Mesenchymal stem cell (in vitro differentiated cells and primary cell): ENCODE measurements around the gene CAMK2D.

Experiments used
- DNase-seq: peaks from one replicate; pipeline ENCODE4 v3.0.0-alpha.2; 2013
- H2AFZ ChIP-seq: one replicate; pipeline ENCODE4 v1.6.1; 2013; ENCODE audit warnings: low read depth, mild to moderate bottlenecking, control low read depth, inconsistent platforms, low read length, moderate library complexity
- H2AK5ac ChIP-seq: 2 replicates; pipeline ENCODE4 v1.6.1; 2013; ENCODE audit warnings: low read length, moderate library complexity, mild to moderate bottlenecking, inconsistent platforms; ENCODE audit not compliant: severe bottlenecking
- H2BK120ac ChIP-seq: one replicate; pipeline ENCODE4 v1.6.1; 2013; ENCODE audit warnings: low read depth, mild to moderate bottlenecking, inconsistent platforms, low read length, moderate library complexity
- H2BK12ac ChIP-seq, 2 experiments: one replicate each; pipeline ENCODE4 v1.6.1; 2013; ENCODE audit warnings: inconsistent platforms in 2 of 2, low read length in 2 of 2, mild to moderate bottlenecking in 2 of 2, moderate library complexity in 2 of 2, control low read depth in 1 of 2
- H2BK15ac ChIP-seq: one replicate; pipeline ENCODE4 v1.6.1; 2013; ENCODE audit warnings: mild to moderate bottlenecking, low read depth, inconsistent platforms; ENCODE audit not compliant: poor library complexity, severe bottlenecking
- H2BK5ac ChIP-seq: 2 replicates; pipeline ENCODE4 v1.6.1; 2013; ENCODE audit warnings: low read depth, mild to moderate bottlenecking, low read length, control low read depth, inconsistent platforms; ENCODE audit not compliant: poor library complexity, severe bottlenecking
- H3K14ac ChIP-seq, 2 experiments: one replicate each; pipeline ENCODE4 v1.6.1; 2013; ENCODE audit warnings: inconsistent platforms in 2 of 2, low read length in 2 of 2, control low read depth in 1 of 2, mild to moderate bottlenecking in 1 of 2, moderate library complexity in 1 of 2
- H3K18ac ChIP-seq, 2 experiments: one replicate each; pipeline ENCODE4 v1.6.1; 2013; ENCODE audit warnings: inconsistent platforms in 2 of 2, low read length in 2 of 2, control low read depth in 1 of 2, low read depth in 1 of 2, mild to moderate bottlenecking in 1 of 2
- H3K23ac ChIP-seq, 2 experiments: one replicate each; pipeline ENCODE4 v1.6.1; 2013; ENCODE audit warnings: inconsistent platforms in 2 of 2, low read length in 2 of 2, mild to moderate bottlenecking in 2 of 2, moderate library complexity in 2 of 2, control low read depth in 1 of 2
- H3K27ac ChIP-seq: 2 replicates; pipeline ENCODE4 v1.5.1; 2013; ENCODE audit warnings: mild to moderate bottlenecking, moderate library complexity, low read length, control low read depth, inconsistent platforms; ENCODE audit not compliant: poor library complexity, severe bottlenecking
- H3K27me3 ChIP-seq, 2 experiments: 2 replicates each; pipeline versions ENCODE4 v1.6.1 to v1.7.0; 2013; ENCODE audit warnings: low read length in 2 of 2, mild to moderate bottlenecking in 2 of 2, moderate library complexity in 2 of 2, control low read depth in 1 of 2, inconsistent platforms in 1 of 2; ENCODE audit not compliant: control insufficient read depth in 1 of 2, insufficient read depth in 1 of 2
- H3K36me3 ChIP-seq, 2 experiments: 2 replicates each; pipeline versions ENCODE4 v1.6.1 to v1.7.0; 2013; ENCODE audit warnings: low read length in 2 of 2, control low read depth in 1 of 2, inconsistent platforms in 1 of 2, low read depth in 1 of 2, mild to moderate bottlenecking in 1 of 2; ENCODE audit not compliant: insufficient read depth in 2 of 2, control insufficient read depth in 1 of 2
- H3K4ac ChIP-seq, 2 experiments: one replicate each; pipeline ENCODE4 v1.6.1; 2013; ENCODE audit warnings: inconsistent platforms in 2 of 2, low read length in 2 of 2, mild to moderate bottlenecking in 2 of 2, moderate library complexity in 2 of 2, control low read depth in 1 of 2, low read depth in 1 of 2
- H3K4me1 ChIP-seq: 2 replicates; pipeline ENCODE4 v1.6.1; 2013; ENCODE audit warnings: low read depth, low read length, control low read depth; ENCODE audit not compliant: control insufficient read depth, insufficient read depth
- H3K4me2 ChIP-seq: 2 replicates; pipeline ENCODE4 v1.6.1; 2013; ENCODE audit warnings: low read length, mild to moderate bottlenecking, inconsistent platforms; ENCODE audit not compliant: poor library complexity, severe bottlenecking
- H3K4me3 ChIP-seq, 2 experiments: 2 replicates each; pipeline versions ENCODE4 v1.5.1 to v1.7.0; 2013; ENCODE audit warnings: low read length in 2 of 2, mild to moderate bottlenecking in 2 of 2, control low read depth in 1 of 2, low read depth in 1 of 2; ENCODE audit not compliant: insufficient read depth in 1 of 2
- H3K79me1 ChIP-seq: replicated peaks from 2 replicates; pipeline ENCODE4 v1.6.1; 2013; ENCODE audit warnings: mild to moderate bottlenecking, control low read depth, low read length, inconsistent platforms; ENCODE audit not compliant: poor library complexity, severe bottlenecking
- H3K9ac ChIP-seq: 2 replicates; pipeline ENCODE4 v1.7.0; 2013; ENCODE audit warnings: mild to moderate bottlenecking, low read length, moderate library complexity
- H3K9me3 ChIP-seq: 2 replicates; pipeline ENCODE4 v1.7.0; 2013; ENCODE audit warnings: mild to moderate bottlenecking, low read length; ENCODE audit not compliant: control insufficient read depth
- H4K8ac ChIP-seq: one replicate; pipeline ENCODE4 v1.6.1; 2013; ENCODE audit warnings: inconsistent platforms, mild to moderate bottlenecking, low read length, moderate library complexity
- H4K91ac ChIP-seq: one replicate; pipeline ENCODE4 v1.6.1; 2013; ENCODE audit warnings: mild to moderate bottlenecking, low read length, inconsistent platforms
- WGBS: methylation state at CpG from one replicate; pipeline ENCODE4 v1.1.7; 2013; ENCODE audit warnings: mixed read lengths; 5-methylcytosine and 5-hydroxymethylcytosine counted together

The CAMK2D gene

GRCh38 chr4:113762186-113763028 is 869 bp upstream of the CAMK2D start:
- Histone ChIP-seq H3K4me3 (peak overlapping the region; percentile 89 to 90), H3K14ac (peak overlapping the region; percentile 0 to 96), H3K27me3 (no peaks in the 10 kb centered on the region), H3K4me2 (peak overlapping the region; percentile 76), H4K8ac (peak overlapping the region; percentile 92), H3K9me3 (no peaks in the 10 kb centered on the region), H3K23ac (peak overlapping the region in 1 of 2 experiments; percentile 46), H2BK5ac (peak overlapping the region; percentile 89), H2BK120ac (peak overlapping the region; percentile 75), H2BK12ac (peak overlapping the region; percentile 74 to 75), H3K27ac (peak overlapping the region; percentile 98), H3K36me3 (peaks cover 0 to 15% of the 10 kb centered on the region in 2 experiments), H2AK5ac (peak overlapping the region; percentile 18), H2AFZ (peak overlapping the region; percentile 83), H2BK15ac (peak overlapping the region; percentile 90), H4K91ac (peak overlapping the region; percentile 81), H3K79me1 (no peaks in the 10 kb centered on the region), H3K4me1 (no peaks in the 10 kb centered on the region), H3K18ac (peak overlapping the region; percentile 74 to 99), H3K9ac (peak overlapping the region; percentile 96), H3K4ac (peak overlapping the region; percentile 87 to 94)
- WGBS: under 1% methylated on average over 38 of the region's 38 CpGs
- DNase-seq: peak; percentile 100

GRCh38 chr4:113760795-113761619 is 531 bp downstream of the CAMK2D start:
- Histone ChIP-seq H3K4ac (peak overlapping the region; percentile 86 to 94), H3K36me3 (peaks cover 0 to 29% of the 10 kb centered on the region in 2 experiments), H3K4me1 (no peaks in the 10 kb centered on the region), H2AK5ac (no peak overlapping the region), H2AFZ (peak overlapping the region; percentile 71), H4K8ac (peak overlapping the region; percentile 78), H3K14ac (peak overlapping the region in 1 of 2 experiments; percentile 95), H3K27ac (peak overlapping the region; percentile 90), H4K91ac (peak overlapping the region; percentile 76), H3K18ac (peak overlapping the region; percentile 86 to 99), H3K9ac (peak overlapping the region; percentile 96), H3K27me3 (no peaks in the 10 kb centered on the region), H3K4me2 (peak overlapping the region; percentile 76), H2BK120ac (peak overlapping the region; percentile 77), H2BK15ac (peak overlapping the region; percentile 92), H2BK12ac (peak overlapping the region; percentile 41 to 82), H3K79me1 (no peaks in the 10 kb centered on the region), H3K4me3 (peak overlapping the region; percentile 89 to 90), H3K9me3 (no peaks in the 10 kb centered on the region), H3K23ac (peak overlapping the region in 1 of 2 experiments; percentile 96), H2BK5ac (peak overlapping the region; percentile 33)
- under 1% methylated on average over 34 of the region's 64 CpGs for WGBS
- peak; percentile 91 for DNase-seq

- 2% methylated on average over 17 of the region's 22 CpGs for WGBS
- peak overlapping the region; percentile 89 to 90 for H3K4me3 ChIP-seq
- H3K9ac ChIP-seq: peak overlapping the region; percentile 96
- H3K27ac ChIP-seq: peak overlapping the region; percentile 90
- H3K36me3 ChIP-seq: peaks cover 0 to 37% of the 10 kb centered on the region in 2 experiments
- H3K4me1 ChIP-seq: no peaks in the 10 kb centered on the region
- H2BK120ac ChIP-seq: no peak overlapping the region
- peak overlapping the region in 1 of 2 experiments; percentile 94 for H3K4ac ChIP-seq
- H2BK5ac ChIP-seq: peak overlapping the region; percentile 15
- H3K14ac ChIP-seq: peak overlapping the region in 1 of 2 experiments; percentile 41
- H4K91ac ChIP-seq: no peak overlapping the region
- H2BK15ac ChIP-seq: no peak overlapping the region
- peak overlapping the region; percentile 76 for H3K4me2 ChIP-seq
- H4K8ac ChIP-seq: no peak overlapping the region
- no peaks in the 10 kb centered on the region for H3K79me1 ChIP-seq
- peak overlapping the region; percentile 86 to 99 for H3K18ac ChIP-seq
- peak overlapping the region; percentile 29 for H2AFZ ChIP-seq
- no peak overlapping the region for H2AK5ac ChIP-seq
- H2BK12ac ChIP-seq: peak overlapping the region; percentile 32 to 41
- H3K27me3 ChIP-seq: no peaks in the 10 kb centered on the region
- H3K9me3 ChIP-seq: no peaks in the 10 kb centered on the region
- DNase-seq: peak; percentile 72
- no peak overlapping the region for H3K23ac ChIP-seq
These were observed 1.3 kb downstream of the CAMK2D start for GRCh38 chr4:113760094-113760794.
